Endothelial cell of umbilical vein (primary cell): Measurements from ENCODE around the gene ABHD8. TPM values are rescaled to one million over a fixed set of nuclear protein-coding genes. Genes with fewer than 3 reads are reported as not detected.

Experiments used
- BruUV-seq: library from RNA; stranded (reverse); fragments of 400-500 nt; replicated peaks from 2 replicates; lab custom pipeline; 2021; lab: Mats Ljungman, UMichigan
- CTCF ChIA-PET: fragments of 300-600, 350-600 bp; sonication (Branson Sonifier 250); formaldehyde crosslinking; loops from one replicate; lab custom pipeline; 2021; ENCODE audit warnings: antibody characterized with exemption, inconsistent platforms; lab: Charles Lee
- POLR2A ChIA-PET: fragments of 300-600, 350-600 bp; sonication (Branson Sonifier 250); formaldehyde crosslinking; loops from one replicate; lab custom pipeline; 2021; ENCODE audit warnings: antibody characterized with exemption, inconsistent platforms; lab: Charles Lee
- DNase-seq: peaks from one replicate; pipeline ENCODE4 v3.0.0-alpha.2; 2011; ENCODE audit warnings: low read depth, low spot score
- FAIRE-seq: peaks from 2 replicates; lab custom pipeline; 2011; peaks lifted over from hg19 to GRCh38; lab: Jason Lieb, UNC
- H2AFZ ChIP-seq: 2 replicates; pipeline ENCODE4 v1.6.0; 2012; ENCODE audit warnings: low read depth, low read length, control low read depth, inconsistent platforms
- H3K27ac ChIP-seq: 2 replicates; pipeline ENCODE4 v1.5.1; 2011; ENCODE audit warnings: low read depth, mild to moderate bottlenecking, control low read depth, low read length, moderate library complexity; ENCODE audit not compliant: insufficient read depth
- H3K27me3 ChIP-seq, 2 experiments: 2 replicates each; pipeline versions ENCODE4 v1.6.0 to v1.6.1; 2011; ENCODE audit warnings: low read length in 2 of 2, mixed read lengths in 1 of 2; ENCODE audit not compliant: control insufficient read depth in 2 of 2, insufficient read depth in 2 of 2
- H3K36me3 ChIP-seq, 2 experiments: 2 replicates in 1 of 2; 3 replicates in 1 of 2; pipeline ENCODE4 v1.5.1; 2011; ENCODE audit warnings: low read length in 2 of 2, mild to moderate bottlenecking in 1 of 2, moderate library complexity in 1 of 2; ENCODE audit not compliant: control insufficient read depth in 2 of 2, insufficient read depth in 2 of 2; ENCODE audit errors: extremely low read depth in 1 of 2
- H3K4me1 ChIP-seq: 3 replicates; pipeline ENCODE4 v1.5.1; 2011; ENCODE audit warnings: mild to moderate bottlenecking, low read length; ENCODE audit not compliant: control insufficient read depth, insufficient read depth; ENCODE audit errors: extremely low read depth
- H3K4me2 ChIP-seq: 2 replicates; pipeline ENCODE4 v1.6.1; 2011; ENCODE audit warnings: low read length, control low read depth, mixed read lengths; ENCODE audit not compliant: insufficient read depth
- H3K4me3 ChIP-seq, 3 experiments: fragments of 200-600 bp in 1 of 3; sonication (generic), shearing (Covaris generic) in 1 of 3; replicated peaks in 1 of 3; 2 replicates each; pipeline ENCODE4 v1.5.1; 2011 to 2016; ENCODE audit warnings: control low read depth in 3 of 3, low read length in 3 of 3, mild to moderate bottlenecking in 2 of 3, inconsistent platforms in 1 of 3, low read depth in 1 of 3, moderate library complexity in 1 of 3; ENCODE audit not compliant: insufficient read depth in 1 of 3
- H3K79me2 ChIP-seq: 2 replicates; pipeline ENCODE4 v1.6.0; 2012; ENCODE audit warnings: low read length, inconsistent platforms; ENCODE audit not compliant: control insufficient read depth, insufficient read depth
- H3K9ac ChIP-seq: replicated peaks from 2 replicates; pipeline ENCODE3; 2011; ENCODE audit warnings: low read length, control low read depth; ENCODE audit not compliant: insufficient read depth; ENCODE audit errors: extremely low read depth
- H3K9me1 ChIP-seq: replicated peaks from 3 replicates; pipeline ENCODE4 v1.6.0; 2011; ENCODE audit warnings: mild to moderate bottlenecking, low read length; ENCODE audit not compliant: control insufficient read depth, insufficient read depth; ENCODE audit errors: extremely low read depth
- H3K9me3 ChIP-seq: replicated peaks from 2 replicates; pipeline ENCODE4 v1.5.1; 2012; ENCODE audit warnings: low read length, inconsistent platforms; ENCODE audit not compliant: control insufficient read depth, insufficient read depth
- H4K20me1 ChIP-seq: replicated peaks from 2 replicates; pipeline ENCODE3; 2011; ENCODE audit warnings: mild to moderate bottlenecking, low read length; ENCODE audit not compliant: control insufficient read depth, insufficient read depth; ENCODE audit errors: extremely low read depth
- CTCF ChIP-seq, 2 donors: IDR thresholded peaks; 1 replicate in 1 of 2; 2 replicates in 1 of 2; pipeline ENCODE4 v1.5.1; 2011; ENCODE audit warnings: low read length in 2 of 2, mild to moderate bottlenecking in 2 of 2, moderate library complexity in 2 of 2, control low read depth in 1 of 2, inconsistent platforms in 1 of 2, low read depth in 1 of 2; ENCODE audit not compliant: insufficient read depth in 1 of 2; ENCODE audit errors: extremely low read depth in 1 of 2
- EZH2 ChIP-seq: IDR thresholded peaks from 2 replicates; pipeline ENCODE4 v1.6.1; 2012; ENCODE audit warnings: borderline replicate concordance, low read depth, mild to moderate bottlenecking, moderate library complexity, low read length, inconsistent platforms; ENCODE audit not compliant: severe bottlenecking
- FOS ChIP-seq: IDR thresholded peaks from 2 replicates; pipeline ENCODE4 v1.6.1; 2011; ENCODE audit warnings: mild to moderate bottlenecking, low read length, moderate library complexity, borderline replicate concordance; ENCODE audit not compliant: insufficient read depth
- GATA2 ChIP-seq: IDR thresholded peaks from 2 replicates; pipeline ENCODE4 v1.7.0; 2011; ENCODE audit warnings: low read depth, mild to moderate bottlenecking, moderate library complexity, mixed read lengths, low read length; ENCODE audit not compliant: insufficient read length, insufficient read depth
- JUN ChIP-seq: IDR thresholded peaks from 2 replicates; pipeline ENCODE4 v1.6.1; 2011; ENCODE audit warnings: borderline replicate concordance, low read depth; ENCODE audit not compliant: insufficient read length, insufficient read depth
- MAX ChIP-seq: IDR thresholded peaks from 2 replicates; pipeline ENCODE4 v1.6.1; 2011; ENCODE audit not compliant: insufficient read depth, insufficient read length
- MYC ChIP-seq: IDR thresholded peaks from one replicate; pipeline ENCODE4 v1.6.1; 2011; ENCODE audit warnings: mild to moderate bottlenecking, low read depth, low read length
- POLR2A ChIP-seq: IDR thresholded peaks from 2 replicates; pipeline ENCODE4 v1.6.1; 2012; ENCODE audit warnings: low read depth, mild to moderate bottlenecking, control low read depth, low read length
- POLR2AphosphoS5 ChIP-seq: IDR thresholded peaks from 2 replicates; pipeline ENCODE4 v1.6.1; 2012; ENCODE audit warnings: low read depth, mild to moderate bottlenecking, control low read depth, low read length, moderate library complexity; ENCODE audit not compliant: insufficient read depth
- dilution Hi-C: fragments of 300-500 bp; cut with MboI; formaldehyde crosslinking; loops from one replicate; pipeline ENCODE4 v1.15.0; 2019; ENCODE audit warnings: low sequenced_read_pairs; ENCODE audit not compliant: extremely low pct_ligation_motif_present
- intact Hi-C: fragments of 100-400 bp; cut with micrococcal nuclease; formaldehyde crosslinking; loops from one replicate; pipeline ENCODE4 v1.10.0; 2022
- polyA plus RNA-seq, 4 experiments: library from polyadenylated mRNA; depleted of rRNA in 3 of 4; stranded (reverse) in 3 of 4; unstranded in 1 of 4; fragments of >200 nt; gene quantifications; 2 replicates each; pipeline versions ENCODE4 v1.2.1 to v1.2.3, GENCODE V29; 2011 to 2012; ENCODE audit warnings: missing spikeins in 1 of 4
- total RNA-seq: library from RNA; stranded (reverse); gene quantifications from 2 replicates; pipeline ENCODE4 v1.2.3, GENCODE V29; 2021

The ABHD8 gene
- total and polyA plus RNA-seq, 2 donors (not counting 3 experiments of a cell fraction or from before 2014, with no cell fraction given): 5.9 to 8.7 TPM

- ChIA-PET POLR2A (no interaction called here), CTCF (interaction anchor here (2.2 to 2.6 kb wide), 2 partner anchors 49 to 53 kb away, joined by 9 to 10 read pairs; no protein-coding TSS in a partner anchor)
- H3K9me3 ChIP-seq: no peaks in the 10 kb centered on the region
- dilution Hi-C loops: no loop called here
- peak; percentile 97 for DNase-seq
- peak within 1 kb of the TSS; percentile 56 for H3K4me2 ChIP-seq
- H3K9me1 ChIP-seq: no peaks in the 10 kb centered on the region
- H3K4me1 ChIP-seq: peaks cover 14% of the 10 kb centered on the region
- peak within 1 kb of the TSS; percentile 45 for H3K27ac ChIP-seq
- peak within 1 kb of the TSS; percentile 59 for H3K9ac ChIP-seq
- H3K36me3 ChIP-seq: no peaks in the 10 kb centered on the region
- intact Hi-C loops: loop anchor here (1.0 kb wide), 1 partner anchor 45 kb away; no protein-coding TSS in a partner anchor
- peaks cover 4% of the 10 kb centered on the region for H3K79me2 ChIP-seq
- TF ChIP-seq POLR2AphosphoS5: peak; percentile 33
- peak; percentile 63 for TF ChIP-seq POLR2A
- TF ChIP-seq MYC: no peak
- TF ChIP-seq GATA2: no peak
- TF ChIP-seq FOS: no peak
- TF ChIP-seq JUN: no peak
- no peak for TF ChIP-seq CTCF (IDR thresholded peaks at IDR 0.05; ENCODE audit: extremely low read depth in 1 of 2, insufficient read depth in 1 of 2, low read depth in 1 of 2, low read length in 2 of 2)
- peak; percentile 1 for TF ChIP-seq MAX
- TF ChIP-seq EZH2: no peak
- H3K4me3 ChIP-seq: peak within 1 kb of the TSS; percentile 83 to 89 (median 88)
- H4K20me1 ChIP-seq: no peaks in the 10 kb centered on the region
- H2AFZ ChIP-seq: peak within 1 kb of the TSS; percentile 70
- peak; percentile 99 for FAIRE-seq
- no peaks in the 10 kb centered on the region for H3K27me3 ChIP-seq
- TSS peak; percentile 59 for BruUV-seq
Measured at GRCh38 chr19:17336872-17337674, 33.8 kb upstream of the ABHD8 start, which contains the start of gene GTPBP3. GTPBP3 (plus strand) TSS chr19:17337553; CDS start chr19:17337612, 59 bp downstream.
